Neuron (in vitro differentiated cells): ENCODE measurements around the gene CYYR1.

Experiments
- H2AFZ ChIP-seq: one replicate; pipeline ENCODE4 v1.6.1; 2013; ENCODE audit warnings: low read depth, mild to moderate bottlenecking, inconsistent platforms, low read length, moderate library complexity
- H3K27me3 ChIP-seq: one replicate; pipeline ENCODE4 v1.6.1; 2013; ENCODE audit warnings: low read length; ENCODE audit not compliant: insufficient read depth
- H3K36me3 ChIP-seq: one replicate; pipeline ENCODE4 v1.6.1; 2013; ENCODE audit warnings: low read length; ENCODE audit not compliant: insufficient read depth
- H3K4me1 ChIP-seq: one replicate; pipeline ENCODE4 v1.6.1; 2013; ENCODE audit warnings: low read length; ENCODE audit not compliant: insufficient read depth
- H3K4me3 ChIP-seq: 2 replicates; pipeline ENCODE4 v1.5.1; 2013; ENCODE audit warnings: mild to moderate bottlenecking, low read length, moderate library complexity
- H3K9me3 ChIP-seq: one replicate; pipeline ENCODE4 v1.6.1; 2013; ENCODE audit warnings: low read length

Gene CYYR1

DNA sequence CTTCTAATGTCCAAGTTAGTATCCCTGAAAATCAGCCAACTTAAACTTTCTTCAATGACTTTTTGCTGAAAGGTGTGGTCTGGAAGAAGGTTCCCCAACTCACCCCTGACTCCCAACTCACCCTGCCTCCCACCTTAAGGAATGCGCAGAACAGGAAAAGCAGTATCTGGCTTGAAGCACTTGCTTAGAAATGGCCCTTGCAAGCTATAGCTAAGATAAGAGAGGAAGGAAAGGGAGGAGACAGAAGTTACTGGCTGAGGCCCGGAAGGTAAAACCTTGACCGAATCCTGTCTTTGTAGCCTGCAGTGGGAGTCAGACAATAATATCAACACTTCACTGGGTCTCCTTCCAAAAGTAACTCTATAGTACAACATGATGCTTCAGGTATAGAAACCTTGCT is 2.9 kb downstream of the CYYR1 start:
- H3K36me3 ChIP-seq, result peaks cover 3% of the 10 kb centered on the region
- no peak overlapping the region for H3K4me3 ChIP-seq
- no peaks in the 10 kb centered on the region for H3K27me3 ChIP-seq
- H3K4me1 ChIP-seq, result peaks cover 8% of the 10 kb centered on the region
- peaks cover 2% of the 10 kb centered on the region for H3K9me3 ChIP-seq
- no peak overlapping the region for H2AFZ ChIP-seq

GRCh38 chr21:26565546-26565945 is 7.5 kb downstream of the CYYR1 start:
- peaks cover 2% of the 10 kb centered on the region for H3K9me3 ChIP-seq
- H3K4me1 ChIP-seq, result no peaks in the 10 kb centered on the region
- H3K27me3 ChIP-seq, result no peaks in the 10 kb centered on the region
- H3K36me3 ChIP-seq, result peaks cover 23% of the 10 kb centered on the region
- no peak overlapping the region for H3K4me3 ChIP-seq
- no peak overlapping the region for H2AFZ ChIP-seq

- Histone ChIP-seq H3K9me3 (peaks cover 2% of the 10 kb centered on the region), H2AFZ (no peak overlapping the region), H3K4me3 (no peak overlapping the region), H3K36me3 (peaks cover 26% of the 10 kb centered on the region), H3K27me3 (no peaks in the 10 kb centered on the region), H3K4me1 (no peaks in the 10 kb centered on the region)
These were observed 8.0 kb downstream of the CYYR1 start for GRCh38 chr21:26565111-26565510.

DNA sequence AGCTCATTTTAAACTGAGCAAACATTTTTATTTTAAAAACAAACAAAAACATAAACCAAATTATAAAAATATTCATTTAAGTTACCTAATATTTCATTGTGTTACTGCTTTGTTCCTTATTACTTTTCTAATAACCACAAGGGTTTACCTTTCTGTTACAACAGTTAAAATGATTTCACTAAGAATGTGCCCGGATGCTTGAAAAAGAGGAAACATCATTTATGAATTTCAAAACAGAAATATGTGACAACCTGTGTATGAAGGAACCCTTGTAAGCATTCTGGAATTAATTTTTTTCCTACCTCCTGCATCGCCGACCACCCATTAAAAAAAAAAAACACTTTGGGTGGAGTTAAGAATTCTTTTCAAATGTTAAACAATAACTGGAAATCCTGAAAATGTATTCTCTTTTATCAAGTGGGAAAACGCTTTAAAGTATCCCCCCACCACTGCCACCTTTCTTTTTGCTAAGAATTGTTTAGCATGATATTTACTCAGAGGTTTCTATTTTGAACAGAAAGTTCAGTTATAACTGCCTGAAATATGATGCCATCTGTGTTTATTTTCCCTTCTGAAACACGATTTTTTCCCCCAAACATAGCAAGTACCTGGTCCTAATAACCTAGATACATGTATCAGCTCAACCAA is 9.1 kb downstream of the CYYR1 start:
- Histone ChIP-seq H2AFZ (no peak overlapping the region), H3K27me3 (no peaks in the 10 kb centered on the region), H3K9me3 (peaks cover 2% of the 10 kb centered on the region), H3K4me3 (no peak overlapping the region), H3K36me3 (peaks cover 27% of the 10 kb centered on the region), H3K4me1 (no peaks in the 10 kb centered on the region)

DNA sequence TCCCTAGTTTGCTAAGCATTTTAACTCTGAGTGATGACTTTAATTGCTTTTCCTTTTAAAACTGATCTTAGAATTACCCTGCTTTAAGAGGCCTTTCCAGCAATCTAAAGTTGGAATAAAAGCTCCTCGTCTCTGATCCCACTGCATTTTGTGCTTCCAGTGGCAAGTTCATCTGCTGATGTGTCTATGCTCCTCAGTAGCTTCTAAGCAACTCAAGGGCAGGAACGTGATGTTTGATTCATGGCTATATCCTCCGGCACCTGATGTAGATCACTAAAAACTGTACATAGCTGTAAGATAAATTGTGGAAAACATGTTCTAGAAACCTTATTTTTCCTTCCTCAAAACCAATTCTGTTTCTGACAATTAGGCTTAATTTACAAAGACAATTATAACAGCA is 12.5 kb downstream of the CYYR1 start:
- H3K27me3 ChIP-seq, result no peaks in the 10 kb centered on the region
- no peak overlapping the region for H2AFZ ChIP-seq
- H3K4me3 ChIP-seq, result no peak overlapping the region
- no peaks in the 10 kb centered on the region for H3K4me1 ChIP-seq
- H3K36me3 ChIP-seq, result peaks cover 30% of the 10 kb centered on the region
- H3K9me3 ChIP-seq, result no peaks in the 10 kb centered on the region

- no peak overlapping the region for H2AFZ ChIP-seq
- no peaks in the 10 kb centered on the region for H3K27me3 ChIP-seq
- no peaks in the 10 kb centered on the region for H3K4me1 ChIP-seq
- no peaks in the 10 kb centered on the region for H3K9me3 ChIP-seq
- no peak overlapping the region for H3K4me3 ChIP-seq
- peaks cover 19% of the 10 kb centered on the region for H3K36me3 ChIP-seq
These were observed 14.0 kb downstream of the CYYR1 start for GRCh38 chr21:26559099-26559498.

- no peak overlapping the region for H2AFZ ChIP-seq
- H3K9me3 ChIP-seq, result no peaks in the 10 kb centered on the region
- no peaks in the 10 kb centered on the region for H3K27me3 ChIP-seq
- peaks cover 12% of the 10 kb centered on the region for H3K36me3 ChIP-seq
- H3K4me1 ChIP-seq, result no peaks in the 10 kb centered on the region
- no peak overlapping the region for H3K4me3 ChIP-seq
These were observed 16.0 kb downstream of the CYYR1 start for GRCh38 chr21:26557106-26557505.

DNA sequence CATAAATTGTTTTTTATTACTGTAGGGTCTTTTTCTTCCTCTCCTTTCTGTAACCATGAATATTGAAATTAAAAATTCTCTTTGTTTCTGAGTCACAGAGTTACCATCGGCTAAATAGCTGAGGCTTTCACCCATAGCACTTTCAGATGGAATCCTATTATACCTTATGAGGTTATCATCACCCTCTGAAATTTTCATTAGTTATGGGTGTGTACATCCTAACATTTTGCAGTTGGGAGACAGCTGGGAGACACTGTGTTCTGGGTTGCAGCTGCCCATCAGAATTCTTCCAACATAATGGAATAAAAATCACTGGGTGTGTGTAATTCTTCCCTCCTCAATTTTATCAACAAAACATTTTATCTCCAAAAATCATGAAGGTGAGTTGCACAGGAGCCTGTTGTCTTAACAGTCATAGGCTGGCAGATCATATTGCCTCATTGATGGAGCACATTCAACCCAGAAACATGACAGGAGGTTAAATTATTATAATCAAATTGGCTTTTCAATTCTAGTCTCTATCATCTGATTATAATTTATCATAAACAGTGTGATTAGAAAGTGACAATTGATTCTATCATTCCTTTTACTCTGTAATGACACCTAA is 17.4 kb downstream of the CYYR1 start:
- Histone ChIP-seq H3K4me1 (no peaks in the 10 kb centered on the region), H2AFZ (no peak overlapping the region), H3K27me3 (no peaks in the 10 kb centered on the region), H3K36me3 (peaks cover 8% of the 10 kb centered on the region), H3K4me3 (no peak overlapping the region), H3K9me3 (no peaks in the 10 kb centered on the region)

GRCh38 chr21:26554365-26554764 is 18.7 kb downstream of the CYYR1 start:
- Histone ChIP-seq H3K4me3 (no peak overlapping the region), H3K9me3 (no peaks in the 10 kb centered on the region), H3K4me1 (no peaks in the 10 kb centered on the region), H2AFZ (no peak overlapping the region), H3K27me3 (no peaks in the 10 kb centered on the region), H3K36me3 (peaks cover 4% of the 10 kb centered on the region)

DNA sequence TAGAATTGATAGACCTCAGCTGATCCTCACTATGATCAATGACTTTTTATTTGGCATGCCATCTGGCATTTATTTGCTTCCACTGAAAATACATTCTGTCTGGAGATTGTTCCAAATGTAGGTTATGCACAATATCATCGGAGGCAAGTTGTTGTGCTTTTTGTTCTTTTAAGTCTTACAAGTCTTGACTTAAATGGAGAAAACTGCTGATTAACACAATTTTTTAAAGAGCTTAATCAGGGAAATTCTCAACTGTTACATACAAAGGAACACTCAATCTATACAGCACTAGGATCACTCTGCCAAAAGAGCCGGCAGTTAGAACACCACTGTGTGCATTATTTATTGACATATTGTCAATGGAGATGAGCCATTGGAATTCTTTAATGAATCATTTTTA is 19.2 kb downstream of the CYYR1 start:
- Histone ChIP-seq H3K36me3 (peaks cover 2% of the 10 kb centered on the region), H3K27me3 (no peaks in the 10 kb centered on the region), H3K9me3 (no peaks in the 10 kb centered on the region), H3K4me1 (no peaks in the 10 kb centered on the region), H3K4me3 (no peak overlapping the region), H2AFZ (no peak overlapping the region)

- Histone ChIP-seq H3K4me1 (no peaks in the 10 kb centered on the region), H3K36me3 (no peaks in the 10 kb centered on the region), H3K9me3 (no peaks in the 10 kb centered on the region), H3K27me3 (no peaks in the 10 kb centered on the region), H3K4me3 (no peak overlapping the region), H2AFZ (no peak overlapping the region)
These were observed 22.8 kb downstream of the CYYR1 start for GRCh38 chr21:26550326-26550725.

DNA sequence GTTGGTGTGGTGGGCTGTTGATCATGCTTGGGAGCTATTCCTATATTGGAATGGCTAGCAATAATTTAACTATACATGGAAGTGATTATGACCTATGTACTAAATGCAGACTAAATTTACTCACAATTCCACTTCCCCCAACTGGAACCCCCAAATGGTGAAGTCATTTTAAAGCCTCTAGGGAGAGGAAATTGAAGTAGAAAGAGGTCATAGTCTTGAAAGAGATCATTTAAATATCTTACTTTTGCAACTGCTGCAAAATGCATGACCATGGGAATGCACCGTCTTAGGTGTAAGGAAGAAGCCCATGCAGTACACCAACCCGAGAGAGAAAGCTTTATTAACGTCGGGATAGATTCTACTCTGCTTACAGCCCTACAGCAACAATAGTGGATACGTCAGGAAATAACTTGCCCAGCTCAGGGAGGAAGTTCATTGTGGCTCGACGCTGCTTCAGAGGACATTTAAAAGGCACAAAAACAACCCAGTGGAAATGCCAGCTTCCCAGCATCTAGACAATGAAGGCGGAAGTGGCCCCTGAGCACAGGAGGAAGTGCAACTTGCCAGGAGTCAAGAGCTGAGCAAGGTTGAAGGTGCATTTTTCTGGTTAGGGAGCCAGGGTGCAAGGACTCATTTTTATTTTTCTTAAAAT is 26.5 kb downstream of the CYYR1 start:
- H3K9me3 ChIP-seq, result no peaks in the 10 kb centered on the region
- no peaks in the 10 kb centered on the region for H3K36me3 ChIP-seq
- H3K4me3 ChIP-seq, result no peak overlapping the region
- no peaks in the 10 kb centered on the region for H3K27me3 ChIP-seq
- no peak overlapping the region for H2AFZ ChIP-seq
- H3K4me1 ChIP-seq, result no peaks in the 10 kb centered on the region

DNA sequence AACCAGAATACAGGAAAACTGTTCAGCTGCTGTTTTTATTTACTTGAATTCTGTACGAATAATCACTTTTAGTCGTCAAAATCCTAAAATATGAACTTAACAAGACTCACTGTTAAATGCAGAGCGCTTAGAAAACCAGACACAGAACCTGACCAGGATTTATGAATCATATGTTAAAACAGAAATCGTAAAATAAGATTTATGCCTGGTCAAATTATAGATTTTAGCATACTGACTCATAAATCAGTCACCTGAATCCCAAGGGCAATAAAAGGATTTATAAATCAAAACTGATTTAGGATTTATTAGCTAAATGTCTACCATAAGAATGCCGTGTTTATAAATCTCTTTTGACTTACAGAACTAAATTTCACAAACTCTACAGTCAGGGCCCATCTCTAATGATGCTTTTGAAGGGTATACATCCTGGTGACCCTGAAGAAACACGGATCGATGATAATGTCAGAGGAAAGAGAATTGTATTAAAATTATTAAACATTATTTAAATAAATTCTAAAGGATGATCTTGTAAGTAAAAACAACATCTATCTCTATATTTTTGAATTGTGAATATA is 28.8 kb downstream of the CYYR1 start:
- Histone ChIP-seq H3K36me3 (no peaks in the 10 kb centered on the region), H3K27me3 (no peaks in the 10 kb centered on the region), H3K4me3 (no peak overlapping the region), H3K9me3 (no peaks in the 10 kb centered on the region), H3K4me1 (peaks cover 4% of the 10 kb centered on the region), H2AFZ (no peak overlapping the region)
